CD4-positive, alpha-beta T cell treated with Interferon gamma for 1 hour (primary cell): Measurements from ENCODE around the gene SPDYC.
A peak's percentile ranks its signal among the peaks of the same experiment; 100 is the strongest.
"Not testable (repeated sequence)": the region's sequence is repeated elsewhere in the genome, so short reads cannot be mapped to it uniquely, and the experiment has no call there.

Experiments
- DNase-seq: peaks from one replicate; pipeline ENCODE4 v3.0.0-alpha.2; 2020

SPDYC gene

GRCh38 chr11:65134952-65135632 is 34.9 kb upstream of the SPDYC start:
- peak; percentile 90 for DNase-seq

GRCh38 chr11:65135633-65136145 is 34.3 kb upstream of the SPDYC start:
- no peak for DNase-seq

GRCh38 chr11:65136515-65137096 is 33.4 kb upstream of the SPDYC start:
- DNase-seq, result no peak

GRCh38 chr11:65141896-65142494 is 28.0 kb upstream of the SPDYC start:
- DNase-seq, result no peak

GRCh38 chr11:65147352-65148075 is 22.5 kb upstream of the SPDYC start:
- DNase-seq, result no peak

GRCh38 chr11:65148657-65149056 is 21.4 kb upstream of the SPDYC start:
- no peak for DNase-seq

- DNase-seq, result not testable (repeated sequence)
These were observed 19.9 kb upstream of the SPDYC start for GRCh38 chr11:65150131-65150508.

- peak; percentile 75 for DNase-seq
These were observed 19.3 kb upstream of the SPDYC start for GRCh38 chr11:65150509-65151299.

- no peak for DNase-seq
These were observed 18.6 kb upstream of the SPDYC start for GRCh38 chr11:65151331-65151899.

- no peak for DNase-seq
These were observed 17.9 kb upstream of the SPDYC start for GRCh38 chr11:65152122-65152521.

GRCh38 chr11:65156256-65156655 is 13.8 kb upstream of the SPDYC start:
- DNase-seq, result no peak

GRCh38 chr11:65156926-65157325 is 13.1 kb upstream of the SPDYC start:
- no peak for DNase-seq

GRCh38 chr11:65157336-65157735 is 12.7 kb upstream of the SPDYC start:
- DNase-seq, result no peak

- DNase-seq, result no peak
These were observed 11.0 kb upstream of the SPDYC start for GRCh38 chr11:65159012-65159411.

- DNase-seq, result no peak
These were observed 9.4 kb upstream of the SPDYC start for GRCh38 chr11:65160643-65161042.

GRCh38 chr11:65163684-65164083 is 6.3 kb upstream of the SPDYC start:
- no peak for DNase-seq

GRCh38 chr11:65165410-65166317 is 4.4 kb upstream of the SPDYC start:
- DNase-seq, result no peak

- no peak for DNase-seq
These were observed 3.1 kb upstream of the SPDYC start for GRCh38 chr11:65166893-65167292.

GRCh38 chr11:65167656-65168055 is 2.4 kb upstream of the SPDYC start:
- no peak for DNase-seq

- no peak for DNase-seq
These were observed 830 bp upstream of the SPDYC start for GRCh38 chr11:65169164-65169641.

- no peak for DNase-seq
These were observed 2.6 kb downstream of the SPDYC start for GRCh38 chr11:65172600-65172999.
